Gastroesophageal sphincter (tissue), 3 donors: ENCODE results near the gene DHX58.

Experiments
- POLR2A ChIP-seq, 2 donors: fragments of 450-650 bp; IDR thresholded peaks; one replicate each; pipeline ENCODE4 v1.6.1; 2017; ENCODE audit warnings: antibody characterized with exemption in 2 of 2, mild to moderate bottlenecking in 2 of 2, moderate library complexity in 1 of 2
- TF ChIP-seq, protein P1 (sequence below), 4 experiments: fragments of 200-600 bp in 2 of 4; fragments of 450-650 bp in 2 of 4; sonication (generic) in 1 of 4; IDR thresholded peaks; one replicate each; pipeline ENCODE4 v1.5.1; 2017 to 2019; ENCODE audit warnings: antibody characterized with exemption in 4 of 4, mild to moderate bottlenecking in 2 of 4, moderate library complexity in 2 of 4

DNA sequence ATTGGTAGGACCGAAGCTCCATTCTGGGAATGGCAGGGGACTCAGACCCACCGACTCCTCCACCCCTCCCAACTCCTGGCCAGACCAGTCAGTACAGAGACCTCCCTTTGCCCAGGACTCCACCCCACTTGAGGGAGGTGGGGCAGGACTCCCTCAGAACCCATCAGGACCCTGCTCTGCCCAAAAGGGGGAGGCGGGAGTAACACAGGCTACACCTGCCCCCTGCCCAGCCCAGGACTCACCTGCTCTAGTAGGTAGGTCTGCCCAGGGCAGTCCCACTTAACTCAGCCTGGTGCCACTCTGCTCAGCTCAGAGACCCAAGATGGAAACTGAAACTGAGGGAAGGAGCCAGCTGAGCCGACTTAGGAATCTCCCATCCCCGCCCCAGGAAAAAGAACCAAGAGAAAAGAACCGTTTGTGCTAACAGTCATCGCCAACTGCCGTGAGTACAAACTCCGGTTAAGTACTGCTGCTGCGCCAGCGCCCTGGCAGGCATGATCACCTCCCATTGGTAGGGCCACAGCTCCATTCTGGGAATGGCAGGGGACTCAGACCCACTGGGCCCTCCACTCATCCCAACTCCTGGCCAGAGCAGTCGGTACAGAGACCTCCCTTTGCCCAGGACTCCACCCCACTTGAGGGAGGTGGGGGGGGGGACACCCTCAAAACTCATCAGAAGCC is 503 bp downstream of the DHX58 start:
- TF ChIP-seq, protein P1, sequence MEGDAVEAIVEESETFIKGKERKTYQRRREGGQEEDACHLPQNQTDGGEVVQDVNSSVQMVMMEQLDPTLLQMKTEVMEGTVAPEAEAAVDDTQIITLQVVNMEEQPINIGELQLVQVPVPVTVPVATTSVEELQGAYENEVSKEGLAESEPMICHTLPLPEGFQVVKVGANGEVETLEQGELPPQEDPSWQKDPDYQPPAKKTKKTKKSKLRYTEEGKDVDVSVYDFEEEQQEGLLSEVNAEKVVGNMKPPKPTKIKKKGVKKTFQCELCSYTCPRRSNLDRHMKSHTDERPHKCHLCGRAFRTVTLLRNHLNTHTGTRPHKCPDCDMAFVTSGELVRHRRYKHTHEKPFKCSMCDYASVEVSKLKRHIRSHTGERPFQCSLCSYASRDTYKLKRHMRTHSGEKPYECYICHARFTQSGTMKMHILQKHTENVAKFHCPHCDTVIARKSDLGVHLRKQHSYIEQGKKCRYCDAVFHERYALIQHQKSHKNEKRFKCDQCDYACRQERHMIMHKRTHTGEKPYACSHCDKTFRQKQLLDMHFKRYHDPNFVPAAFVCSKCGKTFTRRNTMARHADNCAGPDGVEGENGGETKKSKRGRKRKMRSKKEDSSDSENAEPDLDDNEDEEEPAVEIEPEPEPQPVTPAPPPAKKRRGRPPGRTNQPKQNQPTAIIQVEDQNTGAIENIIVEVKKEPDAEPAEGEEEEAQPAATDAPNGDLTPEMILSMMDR (IDR thresholded peaks at IDR 0.05) = no peak
- TF ChIP-seq POLR2A (IDR thresholded peaks at IDR 0.05) = no peak
